ENCODE data around the gene BACH1. TPM values are rescaled to one million over a fixed set of nuclear protein-coding genes. Genes with fewer than 3 reads are reported as not detected.

Gene BACH1
- total RNA-seq, 2 donors from 2014 or later: 35.3 to 59.3 TPM

GRCh38 chr21:29365661-29366265 is 67.0 kb downstream of the BACH1 start:
- DNase-seq: no peak
- intact Hi-C loops (cut with DNase I): no loop called here
- no peak for ATAC-seq

- DNase-seq: no peak
- intact Hi-C loops (cut with DNase I): no loop called here
- ATAC-seq: no peak
Observed at GRCh38 chr21:29366532-29366931, 67.8 kb downstream of the BACH1 start.

GRCh38 chr21:29367335-29367734 is 68.6 kb downstream of the BACH1 start:
- ATAC-seq (no peak), DNase-seq (no peak)
- intact Hi-C loops (cut with DNase I): no loop called here

GRCh38 chr21:29368906-29369305 is 70.2 kb downstream of the BACH1 start:
- ATAC-seq (no peak), DNase-seq (no peak)
- intact Hi-C loops (cut with DNase I): no loop called here

GRCh38 chr21:29371464-29371863 is 72.7 kb downstream of the BACH1 start:
- ATAC-seq (no peak), DNase-seq (no peak)

GRCh38 chr21:29372063-29372802 is 73.5 kb downstream of the BACH1 start:
- peak; percentile 89 to 91 for ATAC-seq
- intact Hi-C loops (cut with DNase I): loop anchor here (1.0 to 10.0 kb wide), 4 partner anchors 207 to 285 kb away; no protein-coding TSS in a partner anchor
- peak; percentile 33 for DNase-seq

More at GRCh38 chr21:29371464-29371863, 72.7 kb downstream of the BACH1 start:
- intact Hi-C loops (cut with DNase I): loop anchor here in 1 of 2 donors (5.0 to 10.0 kb wide), 2 partner anchors 207 to 284 kb away; no protein-coding TSS in a partner anchor

- intact Hi-C loops (cut with DNase I): loop anchor here in 1 of 2 donors (5.0 to 10.0 kb wide), 2 partner anchors 210 to 287 kb away; no protein-coding TSS in a partner anchor
- DNase-seq (no peak), ATAC-seq (no peak)
Observed at GRCh38 chr21:29374481-29374880, 75.8 kb downstream of the BACH1 start.

- intact Hi-C loops (cut with DNase I): loop anchor here in 1 of 2 donors (10.0 kb wide), 1 partner anchor 212 kb away; no protein-coding TSS in a partner anchor
Observed at GRCh38 chr21:29376556-29376955, 77.8 kb downstream of the BACH1 start.

GRCh38 chr21:29377266-29377665 is 78.5 kb downstream of the BACH1 start:
- intact Hi-C loops (cut with DNase I): loop anchor here in 1 of 2 donors (10.0 kb wide), 1 partner anchor 212 kb away; no protein-coding TSS in a partner anchor
- ATAC-seq: no peak
- no peak for DNase-seq

More at GRCh38 chr21:29376556-29376955, 77.8 kb downstream of the BACH1 start:
- ATAC-seq (peak in 1 of 2 donors; percentile 52), DNase-seq (peak; percentile 55)

GRCh38 chr21:29378832-29379231 is 80.1 kb downstream of the BACH1 start:
- DNase-seq: no peak
- intact Hi-C loops (cut with DNase I): loop anchor here in 1 of 2 donors (10.0 kb wide), 1 partner anchor 214 kb away; no protein-coding TSS in a partner anchor
- no peak for ATAC-seq

- no peak for DNase-seq
- ATAC-seq: no peak
- intact Hi-C loops (cut with DNase I): loop anchor here in 1 of 2 donors (10.0 kb wide), 1 partner anchor 215 kb away; no protein-coding TSS in a partner anchor
Observed at GRCh38 chr21:29379517-29380054, 80.9 kb downstream of the BACH1 start.

GRCh38 chr21:29382030-29382654 is 83.4 kb downstream of the BACH1 start:
- DNase-seq (no peak), ATAC-seq (peak in 1 of 2 donors; percentile 47)
- intact Hi-C loops (cut with DNase I): no loop called here

GRCh38 chr21:29384683-29385359 is 86.1 kb downstream of the BACH1 start:
- intact Hi-C loops (cut with DNase I): no loop called here
- DNase-seq: no peak
- ATAC-seq: no peak

GRCh38 chr21:29385934-29386520 is 87.3 kb downstream of the BACH1 start:
- intact Hi-C loops (cut with DNase I): no loop called here
- no peak for DNase-seq
- no peak for ATAC-seq

GRCh38 chr21:29386803-29387202 is 88.1 kb downstream of the BACH1 start:
- intact Hi-C loops (cut with DNase I): no loop called here
- no peak for DNase-seq
- ATAC-seq: no peak

- ATAC-seq: no peak
- intact Hi-C loops (cut with DNase I): no loop called here
- DNase-seq: no peak
Observed at GRCh38 chr21:29387598-29387997, 88.9 kb downstream of the BACH1 start.

- ATAC-seq: no peak
Observed at GRCh38 chr21:29389136-29389535, 90.4 kb downstream of the BACH1 start.

GRCh38 chr21:29390778-29391177 is 92.1 kb downstream of the BACH1 start:
- no peak for DNase-seq
- no peak for ATAC-seq
- intact Hi-C loops (cut with DNase I): no loop called here

More at GRCh38 chr21:29389136-29389535, 90.4 kb downstream of the BACH1 start:
- intact Hi-C loops (cut with DNase I): no loop called here
- no peak for DNase-seq

All from left cardiac atrium (tissue), 4 donors.